GM21390 (cell line): ENCODE measurements around the gene HDLBP.
"Not testable (repeated sequence)": the region's sequence is repeated elsewhere in the genome, so short reads cannot be mapped to it uniquely, and the experiment has no call there.

ENCODE experiments used
- ATAC-seq: cut with Tn5 transposase; IDR thresholded peaks from one replicate; pipeline ENCODE4 v1.9.1; 2021; ENCODE audit not compliant: unreplicated experiment

Gene HDLBP

GRCh38 chr2:241330616-241330981 lies 15.1 kb upstream of the HDLBP start:
- no peak for ATAC-seq

GRCh38 chr2:241329669-241330615 lies 14.5 kb upstream of the HDLBP start:
- ATAC-seq = no peak

- no peak for ATAC-seq
Observed at GRCh38 chr2:241325257-241325656, 9.8 kb upstream of the HDLBP start.

- no peak for ATAC-seq
Observed at GRCh38 chr2:241324775-241325174, 9.3 kb upstream of the HDLBP start.

- ATAC-seq = no peak
Observed at GRCh38 chr2:241323778-241324177, 8.3 kb upstream of the HDLBP start.

- no peak for ATAC-seq
Observed at GRCh38 chr2:241321886-241322285, 6.4 kb upstream of the HDLBP start.

- no peak for ATAC-seq
Observed at GRCh38 chr2:241321033-241321432, 5.6 kb upstream of the HDLBP start.

- ATAC-seq = no peak
Observed at GRCh38 chr2:241320394-241320793, 4.9 kb upstream of the HDLBP start.

GRCh38 chr2:241318830-241319229 lies 3.4 kb upstream of the HDLBP start:
- ATAC-seq = not testable (repeated sequence)

GRCh38 chr2:241317391-241317790 lies 1.9 kb upstream of the HDLBP start:
- no peak for ATAC-seq

GRCh38 chr2:241316825-241317224 lies 1.4 kb upstream of the HDLBP start:
- ATAC-seq = no peak

- ATAC-seq = peak; percentile 39
Observed at GRCh38 chr2:241315879-241316631, 583 bp upstream of the HDLBP start, which contains the start of gene SEPTIN2. Gene SEPTIN2, plus strand, starts transcription at chr2:241315925. Its CDS starts 8,308 bp downstream, at chr2:241324233.

- no peak for ATAC-seq
Observed at GRCh38 chr2:241314226-241315092, 1.0 kb downstream of the HDLBP start.

GRCh38 chr2:241313543-241314095 lies 1.9 kb downstream of the HDLBP start:
- ATAC-seq = no peak

- no peak for ATAC-seq
Observed at GRCh38 chr2:241312082-241312481, 3.4 kb downstream of the HDLBP start.

GRCh38 chr2:241310917-241311566 lies 4.4 kb downstream of the HDLBP start:
- ATAC-seq = no peak

- peak; percentile 46 for ATAC-seq
Observed at GRCh38 chr2:241309684-241310117, 5.8 kb downstream of the HDLBP start.

GRCh38 chr2:241308832-241309500 lies 6.5 kb downstream of the HDLBP start:
- ATAC-seq = no peak

- no peak for ATAC-seq
Observed at GRCh38 chr2:241308267-241308666, 7.2 kb downstream of the HDLBP start.

GRCh38 chr2:241307055-241307454 lies 8.4 kb downstream of the HDLBP start:
- no peak for ATAC-seq
